Astrocyte of the hippocampus (primary cell): ENCODE measurements around the gene METTL6.
"Not testable (repeated sequence)": the region's sequence is repeated elsewhere in the genome, so short reads cannot be mapped to it uniquely, and the experiment has no call there.

Experiments
- DNase-seq: peaks from one replicate; pipeline ENCODE4 v3.0.0; 2011; ENCODE audit warnings: low read depth, low spot score

METTL6 gene

GRCh38 chr3:15451216-15452113 lies 24.1 kb upstream of the METTL6 start:
- no peak for DNase-seq

- DNase-seq, result no peak
These were observed 23.3 kb upstream of the METTL6 start for GRCh38 chr3:15450438-15451215.

- DNase-seq, result no peak
These were observed 22.3 kb upstream of the METTL6 start for GRCh38 chr3:15449489-15450224.

- peak; percentile 90 for DNase-seq
These were observed 16.6 kb upstream of the METTL6 start for GRCh38 chr3:15443826-15444524.

- no peak for DNase-seq
These were observed 13.5 kb upstream of the METTL6 start for GRCh38 chr3:15440891-15441290.

- peak; percentile 93 for DNase-seq
These were observed 12.1 kb upstream of the METTL6 start for GRCh38 chr3:15439476-15439875.

GRCh38 chr3:15438983-15439382 lies 11.6 kb upstream of the METTL6 start:
- no peak for DNase-seq

GRCh38 chr3:15436246-15436645 lies 8.9 kb upstream of the METTL6 start:
- DNase-seq, result no peak

- DNase-seq, result no peak
These were observed 7.4 kb upstream of the METTL6 start for GRCh38 chr3:15434756-15435155.

GRCh38 chr3:15433531-15433930 lies 6.2 kb upstream of the METTL6 start:
- DNase-seq, result no peak

- no peak for DNase-seq
These were observed 4.0 kb upstream of the METTL6 start for GRCh38 chr3:15431256-15431837.

- DNase-seq, result no peak
These were observed 3.3 kb upstream of the METTL6 start for GRCh38 chr3:15430624-15431023.

GRCh38 chr3:15429080-15429479 lies 1.7 kb upstream of the METTL6 start:
- no peak for DNase-seq

GRCh38 chr3:15428539-15428938 lies 1.2 kb upstream of the METTL6 start:
- DNase-seq, result peak; percentile 55

GRCh38 chr3:15427981-15428380 lies 637 bp upstream of the METTL6 start:
- DNase-seq, result no peak

GRCh38 chr3:15426579-15427118 lies 695 bp downstream of the METTL6 start:
- DNase-seq, result no peak

GRCh38 chr3:15420871-15421270 lies 6.5 kb downstream of the METTL6 start:
- DNase-seq, result no peak

- not testable (repeated sequence) for DNase-seq
These were observed 16.4 kb downstream of the METTL6 start for GRCh38 chr3:15410966-15411365.

- no peak for DNase-seq
These were observed 17.6 kb downstream of the METTL6 start for GRCh38 chr3:15409774-15410173.

GRCh38 chr3:15409239-15409638 lies 18.1 kb downstream of the METTL6 start:
- no peak for DNase-seq
